H1 (cell line): ENCODE measurements around the gene TTL. TPM values are rescaled to one million over a fixed set of nuclear protein-coding genes. Genes with fewer than 3 reads are reported as not detected.

Source experiments
- CTCF ChIA-PET: fragments of 300-600 bp; sonication (Branson Sonifier 250); formaldehyde crosslinking; loops from one replicate; lab custom pipeline; 2021; ENCODE audit not compliant: partially characterized antibody; lab: Charles Lee
- POLR2A ChIA-PET: fragments of 300-600 bp; sonication (Branson Sonifier 250); formaldehyde crosslinking; loops from one replicate; lab custom pipeline; 2021; ENCODE audit warnings: inconsistent platforms; ENCODE audit not compliant: partially characterized antibody; lab: Charles Lee
- DNase-seq, 2 experiments: peaks; one replicate each; pipeline versions ENCODE4 v3.0.0 to v3.0.0-alpha.2; 2010 to 2022; ENCODE audit warnings: low spot score in 2 of 2, low read depth in 1 of 2, mixed read lengths in 1 of 2
- FAIRE-seq: peaks from 2 replicates; lab custom pipeline; 2011; peaks lifted over from hg19 to GRCh38; lab: Jason Lieb, UNC
- H2AFZ ChIP-seq: 2 replicates; pipeline ENCODE4 v1.8.1; 2012; ENCODE audit warnings: low read length, inconsistent platforms
- H2AK5ac ChIP-seq: 2 replicates; pipeline ENCODE4 v1.6.1; 2013; ENCODE audit warnings: low read depth, low read length
- H2BK120ac ChIP-seq: replicated peaks from 2 replicates; pipeline ENCODE3; 2013; ENCODE audit warnings: low read depth, low read length, inconsistent platforms
- H2BK12ac ChIP-seq: 2 replicates; pipeline ENCODE4 v1.6.1; 2013; ENCODE audit warnings: low read depth, low read length
- H2BK15ac ChIP-seq: 2 replicates; pipeline ENCODE4 v1.6.1; 2013; ENCODE audit warnings: low read length
- H2BK20ac ChIP-seq: 2 replicates; pipeline ENCODE4 v1.6.1; 2013; ENCODE audit warnings: low read length
- H2BK5ac ChIP-seq: 2 replicates; pipeline ENCODE4 v1.6.1; 2013; ENCODE audit warnings: low read depth, low read length
- H3K14ac ChIP-seq: 2 replicates; pipeline ENCODE4 v1.6.1; 2013; ENCODE audit warnings: inconsistent platforms; ENCODE audit not compliant: insufficient read length
- H3K18ac ChIP-seq: 2 replicates; pipeline ENCODE4 v1.6.1; 2013; ENCODE audit warnings: low read length; ENCODE audit errors: extremely low read depth
- H3K23ac ChIP-seq: 2 replicates; pipeline ENCODE4 v1.6.1; 2013; ENCODE audit warnings: inconsistent platforms; ENCODE audit not compliant: insufficient read length
- H3K23me2 ChIP-seq: 2 replicates; pipeline ENCODE4 v1.6.1; 2013; ENCODE audit warnings: low read depth, low read length
- H3K27ac ChIP-seq: 2 replicates; pipeline ENCODE4 v1.6.1; 2011; ENCODE audit warnings: low read depth, low read length, inconsistent platforms
- H3K27me3 ChIP-seq, 4 experiments: replicated peaks in 1 of 4; 1 replicate in 1 of 4; 2 replicates in 3 of 4; pipeline versions ENCODE4 v1.6.1 to v1.8.1; 2011 to 2013; ENCODE audit warnings: low read length in 3 of 4, mild to moderate bottlenecking in 3 of 4, inconsistent platforms in 2 of 4, mixed read lengths in 2 of 4, moderate library complexity in 1 of 4; ENCODE audit not compliant: control insufficient read depth in 3 of 4, insufficient read depth in 3 of 4; ENCODE audit errors: extremely low read depth in 1 of 4
- H3K36me3 ChIP-seq, 4 experiments: 2 replicates each; pipeline versions ENCODE4 v1.6.1 to v1.8.1; 2011 to 2013; ENCODE audit warnings: mild to moderate bottlenecking in 4 of 4, low read length in 3 of 4, moderate library complexity in 2 of 4, control low read depth in 1 of 4, inconsistent platforms in 1 of 4; ENCODE audit not compliant: insufficient read depth in 4 of 4, control insufficient read depth in 2 of 4
- H3K4ac ChIP-seq: replicated peaks from 2 replicates; pipeline ENCODE3; 2013; ENCODE audit warnings: low read length, low read depth, mixed read lengths, inconsistent platforms; ENCODE audit not compliant: insufficient read length
- H3K4me1 ChIP-seq, 4 experiments: replicated peaks in 1 of 4; 1 replicate in 1 of 4; 2 replicates in 3 of 4; pipeline versions ENCODE4 v1.6.1 to v1.8.1; 2011 to 2013; ENCODE audit warnings: low read length in 3 of 4, inconsistent platforms in 2 of 4, mixed read lengths in 1 of 4; ENCODE audit not compliant: insufficient read depth in 4 of 4, control insufficient read depth in 3 of 4
- H3K4me2 ChIP-seq, 2 experiments: 2 replicates each; pipeline versions ENCODE4 v1.6.1 to v1.8.1; 2011 to 2013; ENCODE audit warnings: low read depth in 2 of 2, low read length in 2 of 2, control low read depth in 1 of 2, inconsistent platforms in 1 of 2, mild to moderate bottlenecking in 1 of 2; ENCODE audit not compliant: insufficient read depth in 1 of 2
- H3K4me3 ChIP-seq, 4 experiments: fragments of 200-600, 300-600 bp in 1 of 4; sonication (generic), shearing (Covaris generic), sonication (Bioruptor Twin) in 1 of 4; 2 replicates each; pipeline versions ENCODE4 v1.5.1 to v1.8.1; 2011 to 2016; ENCODE audit warnings: low read length in 4 of 4, low read depth in 3 of 4, control low read depth in 2 of 4, inconsistent platforms in 2 of 4, mild to moderate bottlenecking in 2 of 4, mixed read lengths in 1 of 4, moderate library complexity in 1 of 4; ENCODE audit not compliant: insufficient read depth in 2 of 4; ENCODE audit errors: extremely low read depth in 1 of 4
- H3K56ac ChIP-seq: replicated peaks from 2 replicates; pipeline ENCODE3; 2013; ENCODE audit warnings: low read depth, mild to moderate bottlenecking, mixed read lengths, low read length, inconsistent platforms; ENCODE audit not compliant: insufficient read length
- H3K79me1 ChIP-seq: 2 replicates; pipeline ENCODE4 v1.6.1; 2013; ENCODE audit warnings: low read depth, low read length, control low read depth
- H3K79me2 ChIP-seq, 2 experiments: 2 replicates each; pipeline versions ENCODE4 v1.6.1 to v1.8.1; 2012 to 2013; ENCODE audit warnings: low read length in 2 of 2, mild to moderate bottlenecking in 2 of 2, inconsistent platforms in 1 of 2; ENCODE audit not compliant: insufficient read depth in 2 of 2, control insufficient read depth in 1 of 2
- H3K9ac ChIP-seq, 4 experiments: replicated peaks in 1 of 4; 1 replicate in 1 of 4; 2 replicates in 3 of 4; pipeline versions ENCODE4 v1.6.1 to v1.8.1; 2011 to 2013; ENCODE audit warnings: low read depth in 3 of 4, low read length in 3 of 4, control low read depth in 2 of 4, mild to moderate bottlenecking in 2 of 4, moderate library complexity in 2 of 4, inconsistent platforms in 1 of 4; ENCODE audit errors: extremely low read depth in 1 of 4
- H3K9me3 ChIP-seq, 2 experiments: 2 replicates each; pipeline versions ENCODE4 v1.6.1 to v1.8.1; 2012 to 2013; ENCODE audit warnings: mild to moderate bottlenecking in 2 of 2, moderate library complexity in 2 of 2, control low read depth in 1 of 2, inconsistent platforms in 1 of 2, low read depth in 1 of 2, low read length in 1 of 2, mixed read lengths in 1 of 2; ENCODE audit not compliant: insufficient read depth in 2 of 2
- H4K20me1 ChIP-seq, 2 experiments: replicated peaks in 1 of 2; 2 replicates each; pipeline versions ENCODE3 to v1.8.1; 2011 to 2013; ENCODE audit warnings: inconsistent platforms in 2 of 2, low read length in 2 of 2, mild to moderate bottlenecking in 1 of 2; ENCODE audit not compliant: insufficient read depth in 2 of 2, control insufficient read depth in 1 of 2
- H4K5ac ChIP-seq: 2 replicates; pipeline ENCODE4 v1.6.1; 2013; ENCODE audit warnings: low read length, low read depth, mixed read lengths, inconsistent platforms; ENCODE audit not compliant: insufficient read length
- H4K8ac ChIP-seq: 2 replicates; pipeline ENCODE4 v1.8.0; 2013; ENCODE audit warnings: mild to moderate bottlenecking, moderate library complexity, low read length, inconsistent platforms; ENCODE audit not compliant: insufficient read depth; ENCODE audit errors: extremely low read depth
- H4K91ac ChIP-seq: replicated peaks from 2 replicates; pipeline ENCODE3; 2013; ENCODE audit warnings: low read length, mixed read lengths, inconsistent platforms; ENCODE audit not compliant: insufficient read length
- ASH2L ChIP-seq: fragments of 200-600, 300-600 bp; sonication (generic); IDR thresholded peaks from one replicate; pipeline ENCODE4 v1.7.1; 2017; ENCODE audit warnings: low read length
- BCL11A ChIP-seq, 2 experiments: IDR thresholded peaks; one replicate each; pipeline ENCODE4 v1.6.1; 2011; ENCODE audit warnings: low read depth in 2 of 2, low read length in 2 of 2, mild to moderate bottlenecking in 2 of 2
- WGBS, 2 experiments: shearing (Covaris generic) in 1 of 2; methylation state at CpG; one replicate each; pipeline versions ENCODE4 v1.1.6 to v1.1.7; 2013 to 2015; ENCODE audit warnings: low lambda C conversion rate in 2 of 2, mixed read lengths in 2 of 2, inconsistent platforms in 1 of 2, low coverage in 1 of 2, missing lambda C conversion rate in 1 of 2; ENCODE audit not compliant: insufficient replicate concordance in 2 of 2, insufficient coverage in 1 of 2, insufficient read length in 1 of 2; ENCODE audit errors: extremely low coverage in 1 of 2, missing lambda C conversion rate in 1 of 2; 5-methylcytosine and 5-hydroxymethylcytosine counted together
- polyA plus RNA-seq, 7 experiments: library from polyadenylated mRNA; depleted of rRNA in 3 of 7; stranded (reverse) in 5 of 7; unstranded in 2 of 7; fragments of >200 nt in 5 of 7; fragments of 200-250 nt in 2 of 7; gene quantifications; 1 replicate in 5 of 7; 2 replicates in 1 of 7; 4 replicates in 1 of 7; pipeline versions ENCODE4 v1.2.1 to v1.2.3, GENCODE V29; 2011 to 2013; ENCODE audit warnings: missing spikeins in 2 of 7, mixed read lengths in 2 of 7
- total RNA-seq: library from RNA; stranded (reverse); fragmentation: NEBNext Ultra II Directional; extraction: Animal tissue kit (Norgen Biotek cat#: 25700); gene quantifications from 2 replicates; pipeline ENCODE4 v1.2.1, GENCODE V29; 2021

Gene TTL
- total and polyA plus RNA-seq, 2 of the 8 experiments (the other 6 are each of a cell fraction or from before 2014, with no cell fraction given): 17.5 to 57.1 TPM

GRCh38 chr2:112523291-112523777 lies 41.4 kb downstream of the TTL start:
- FAIRE-seq: no peak
- no peak overlapping the region for H3K27ac ChIP-seq
- no peak overlapping the region for H2AK5ac ChIP-seq
- H4K5ac ChIP-seq: no peak overlapping the region
- no peak overlapping the region for H2BK5ac ChIP-seq
- H3K14ac ChIP-seq: no peak overlapping the region
- DNase-seq: no peak
- H3K79me2 ChIP-seq: no peaks in the 10 kb centered on the region
- no peak overlapping the region for H2AFZ ChIP-seq
- H3K4me1 ChIP-seq: no peaks in the 10 kb centered on the region
- H2BK20ac ChIP-seq: no peak overlapping the region
- no peak overlapping the region for H2BK15ac ChIP-seq
- no peaks in the 10 kb centered on the region for H3K27me3 ChIP-seq
- H4K8ac ChIP-seq: no peak overlapping the region
- no peak overlapping the region for H3K18ac ChIP-seq
- no peak overlapping the region for H3K4me3 ChIP-seq
- no peak overlapping the region for H2BK120ac ChIP-seq
- no peak overlapping the region for H3K4ac ChIP-seq
- H3K36me3 ChIP-seq: peaks cover 3 to 19% (median 10%) of the 10 kb centered on the region in 4 experiments; a peak in 7 of 8 replicates
- H3K9ac ChIP-seq: no peak overlapping the region
- no peak overlapping the region for H3K56ac ChIP-seq
- no peaks in the 10 kb centered on the region for H3K23me2 ChIP-seq
- no peak overlapping the region for H2BK12ac ChIP-seq
- no peaks in the 10 kb centered on the region for H3K79me1 ChIP-seq
- peaks cover 0 to 4% of the 10 kb centered on the region in 2 experiments for H4K20me1 ChIP-seq
- 84% methylated on average over 3 of the region's 3 CpGs; no CpG with 5 or more reads in 1 of the 2 experiments for WGBS, 2 experiments
- CTCF ChIA-PET: interaction anchor here (1.1 kb wide), 1 partner anchor 30 kb away, joined by 5 read pairs; no protein-coding TSS in a partner anchor
- no peak overlapping the region for H3K23ac ChIP-seq
- no peak overlapping the region for H3K4me2 ChIP-seq
- no peak overlapping the region for H4K91ac ChIP-seq
- H3K9me3 ChIP-seq: no peaks in the 10 kb centered on the region
- POLR2A ChIA-PET: no interaction called here
- TF ChIP-seq ASH2L (no peak), BCL11A (IDR thresholded peaks at IDR 0.05; ENCODE audit: low read depth in 2 of 2, low read length in 2 of 2) (no peak)
